Natural killer cell treated with Interleukin-12 subunit alpha and Interleukin-12 subunit beta and Interleukin-15 and Interleukin-18, amount 100 ng/mL, for 72 hours (primary cell): ENCODE measurements around the gene ITGA11. TPM values are rescaled to one million over a fixed set of nuclear protein-coding genes. Genes with fewer than 3 reads are reported as not detected.
"Not testable (repeated sequence)": the region's sequence is repeated elsewhere in the genome, so short reads cannot be mapped to it uniquely, and the experiment has no call there.

Experiments
- ATAC-seq, 2 donors: fragments of 150-1000 bp; cut with Tn5 transposase in 1 of 2; sonication (Bioruptor Pico), chemical (Tn5 transposase) in 1 of 2; 2 replicates each; pipeline ENCODE4 v1.10.0; 2021
- DNase-seq: peaks from one replicate; pipeline ENCODE4 v3.0.0; 2022; ENCODE audit warnings: low spot score
- H3K27ac Mint-ChIP-seq, 2 donors: 1 replicate in 1 of 2; 2 replicates in 1 of 2; pipeline ENCODE4 v1.8.0; 2022; ENCODE audit warnings: mixed read lengths in 2 of 2, mild to moderate bottlenecking in 1 of 2, moderate library complexity in 1 of 2
- H3K27me3 Mint-ChIP-seq, 2 donors: 1 replicate in 1 of 2; 2 replicates in 1 of 2; pipeline ENCODE4 v1.8.0; 2022; ENCODE audit warnings: mixed read lengths in 2 of 2
- H3K36me3 Mint-ChIP-seq: one replicate; pipeline ENCODE4 v1.8.0; 2022; ENCODE audit warnings: mixed read lengths
- H3K4me1 Mint-ChIP-seq, 2 donors: 1 replicate in 1 of 2; 2 replicates in 1 of 2; pipeline ENCODE4 v1.8.0; 2022; ENCODE audit warnings: low read depth in 2 of 2, mixed read lengths in 2 of 2, mild to moderate bottlenecking in 1 of 2
- H3K4me3 Mint-ChIP-seq: one replicate; pipeline ENCODE4 v1.8.0; 2022; ENCODE audit warnings: mixed read lengths
- H3K9me3 Mint-ChIP-seq: 2 replicates; pipeline ENCODE4 v1.8.0; 2022; ENCODE audit warnings: mixed read lengths
- total RNA-seq, 2 donors: library from RNA; stranded (reverse); gene quantifications; one replicate each; pipeline ENCODE4 v1.2.3, GENCODE V29; 2022

ITGA11 gene
- total RNA-seq, 2 donors from 2014 or later: 0.17 to 0.98 TPM

DNA sequence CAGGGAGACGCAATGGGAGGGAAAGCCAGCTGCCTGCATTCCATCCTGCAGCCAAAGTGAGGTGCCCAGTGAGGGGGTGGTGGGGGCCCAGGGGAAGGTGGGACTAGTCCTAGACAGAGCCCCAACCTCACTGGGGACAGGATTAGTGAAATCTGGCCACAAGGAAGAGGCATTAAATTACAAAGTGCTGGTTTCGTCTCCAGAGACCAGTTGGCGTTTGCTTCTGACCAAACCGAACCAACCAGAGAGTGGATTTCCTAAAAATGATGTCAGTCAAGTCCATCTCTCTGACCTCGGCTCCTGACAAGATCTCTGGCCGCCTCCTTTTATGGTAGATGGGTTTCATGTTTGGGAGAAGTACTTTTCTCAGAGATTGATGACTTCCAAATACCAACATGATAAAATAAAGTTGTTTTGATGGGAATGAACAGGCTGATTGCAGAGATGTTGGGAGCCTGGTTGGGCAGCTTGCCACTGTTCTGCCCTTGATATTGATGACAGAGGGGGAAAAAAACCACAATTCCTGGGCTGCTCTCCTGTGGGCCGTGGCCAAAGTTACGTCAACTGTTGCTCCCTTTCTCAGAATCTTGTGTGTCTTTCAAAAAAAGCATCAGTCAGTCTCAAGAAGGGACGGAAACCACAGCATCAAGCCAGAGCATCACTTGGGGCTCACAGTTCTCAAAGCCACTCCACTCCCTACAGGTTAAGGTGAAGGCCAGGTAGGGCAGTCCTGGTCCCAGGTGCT lies 24.6 kb downstream of the ITGA11 start:
- H3K27me3 Mint-ChIP-seq: peaks cover 0 to 5% of the 10 kb centered on the region in 2 donors
- no peak overlapping the region for H3K27ac Mint-ChIP-seq
- no peaks in the 10 kb centered on the region for H3K4me1 Mint-ChIP-seq
- DNase-seq: peak; percentile 34
- no peak for ATAC-seq
- no peak overlapping the region for H3K4me3 Mint-ChIP-seq
- no peaks in the 10 kb centered on the region for H3K36me3 Mint-ChIP-seq
- no peaks in the 10 kb centered on the region for H3K9me3 Mint-ChIP-seq

DNA sequence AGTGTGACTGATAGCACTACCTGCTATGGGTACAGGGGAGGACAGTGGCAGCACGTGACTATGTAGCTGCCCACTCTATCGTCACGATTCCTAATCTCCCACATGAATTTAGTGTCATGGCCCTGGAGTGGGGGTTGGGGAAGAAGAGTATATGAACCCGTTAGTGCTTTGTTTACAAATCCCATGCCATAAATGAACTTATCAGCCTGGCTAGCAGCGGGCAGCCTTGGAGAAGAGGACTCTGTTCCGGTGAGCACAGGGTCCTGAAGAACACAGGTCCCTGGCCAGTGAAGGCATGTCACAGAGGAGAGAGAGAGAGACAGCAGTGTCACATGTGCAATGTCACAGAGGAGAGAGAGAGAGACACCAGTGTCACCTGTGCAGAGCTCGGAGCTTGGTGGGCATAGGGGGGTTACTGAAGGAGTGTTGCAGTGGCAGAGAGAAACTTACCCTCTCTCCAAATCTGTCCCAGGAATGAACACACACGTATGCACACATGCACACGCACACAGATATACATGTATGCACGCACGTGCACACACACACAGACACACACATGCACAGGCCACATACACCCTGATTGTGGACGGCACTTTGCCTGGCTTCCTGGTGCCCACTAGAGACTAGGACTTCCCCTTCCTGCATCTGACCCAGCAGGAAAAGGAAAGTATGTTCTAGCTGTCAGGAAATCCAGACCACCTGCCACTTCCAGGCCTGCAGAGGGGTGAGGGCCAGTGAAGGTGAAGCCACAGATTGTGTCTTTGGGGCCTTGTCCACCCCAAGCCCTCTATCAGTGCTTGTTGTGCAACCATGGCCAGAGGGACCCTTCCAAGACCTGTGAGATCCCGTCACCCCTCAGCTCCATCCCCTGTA lies 26.3 kb downstream of the ITGA11 start:
- Mint-ChIP-seq H3K27ac (no peak overlapping the region), H3K4me1 (no peaks in the 10 kb centered on the region), H3K4me3 (no peak overlapping the region), H3K9me3 (no peaks in the 10 kb centered on the region), H3K27me3 (peaks cover 0 to 5% of the 10 kb centered on the region in 2 donors), H3K36me3 (no peaks in the 10 kb centered on the region)
- peak; percentile 44 for DNase-seq
- ATAC-seq: no peak

DNA sequence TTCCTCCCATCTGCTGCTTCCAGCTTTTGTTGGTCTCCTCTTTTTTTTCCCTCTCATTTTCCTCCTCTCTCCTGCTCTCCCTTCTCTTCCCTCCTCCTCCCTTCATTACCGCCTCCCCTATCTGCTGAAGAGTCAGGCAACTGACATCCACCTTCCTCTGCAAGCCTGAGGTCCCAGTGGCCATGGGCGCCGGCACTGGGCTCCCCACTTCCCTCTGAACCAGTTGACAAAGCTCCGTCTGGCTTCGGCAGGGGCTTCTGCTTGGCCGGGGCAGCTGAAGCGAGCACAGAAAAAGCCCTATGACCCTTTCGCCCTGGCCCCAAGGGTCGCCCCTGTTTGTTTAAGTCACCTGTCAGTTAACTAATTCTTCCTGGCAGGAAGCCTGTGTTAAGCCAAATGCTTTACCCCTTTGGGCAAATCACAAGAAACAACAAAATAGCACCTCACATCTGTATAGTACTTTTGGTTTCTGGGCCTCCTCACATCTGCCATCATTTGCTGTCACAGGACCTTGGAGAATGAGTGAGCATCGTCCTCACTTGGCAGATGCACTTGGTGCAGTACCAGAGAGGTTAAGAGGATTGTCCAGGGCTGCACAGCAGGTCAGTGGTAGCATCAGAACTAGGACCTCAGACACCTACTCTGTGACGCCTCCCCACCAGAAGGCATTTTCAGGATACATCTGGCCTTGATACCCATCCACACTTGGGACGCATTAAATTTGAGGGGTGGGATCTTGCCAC lies 27.7 kb downstream of the ITGA11 start:
- H3K9me3 Mint-ChIP-seq: no peaks in the 10 kb centered on the region
- H3K4me3 Mint-ChIP-seq: no peak overlapping the region
- no peak for ATAC-seq
- H3K36me3 Mint-ChIP-seq: no peaks in the 10 kb centered on the region
- H3K27ac Mint-ChIP-seq: no peak overlapping the region
- H3K27me3 Mint-ChIP-seq: peaks cover 0 to 5% of the 10 kb centered on the region in 2 donors
- DNase-seq: peak; percentile 25
- no peaks in the 10 kb centered on the region for H3K4me1 Mint-ChIP-seq

DNA sequence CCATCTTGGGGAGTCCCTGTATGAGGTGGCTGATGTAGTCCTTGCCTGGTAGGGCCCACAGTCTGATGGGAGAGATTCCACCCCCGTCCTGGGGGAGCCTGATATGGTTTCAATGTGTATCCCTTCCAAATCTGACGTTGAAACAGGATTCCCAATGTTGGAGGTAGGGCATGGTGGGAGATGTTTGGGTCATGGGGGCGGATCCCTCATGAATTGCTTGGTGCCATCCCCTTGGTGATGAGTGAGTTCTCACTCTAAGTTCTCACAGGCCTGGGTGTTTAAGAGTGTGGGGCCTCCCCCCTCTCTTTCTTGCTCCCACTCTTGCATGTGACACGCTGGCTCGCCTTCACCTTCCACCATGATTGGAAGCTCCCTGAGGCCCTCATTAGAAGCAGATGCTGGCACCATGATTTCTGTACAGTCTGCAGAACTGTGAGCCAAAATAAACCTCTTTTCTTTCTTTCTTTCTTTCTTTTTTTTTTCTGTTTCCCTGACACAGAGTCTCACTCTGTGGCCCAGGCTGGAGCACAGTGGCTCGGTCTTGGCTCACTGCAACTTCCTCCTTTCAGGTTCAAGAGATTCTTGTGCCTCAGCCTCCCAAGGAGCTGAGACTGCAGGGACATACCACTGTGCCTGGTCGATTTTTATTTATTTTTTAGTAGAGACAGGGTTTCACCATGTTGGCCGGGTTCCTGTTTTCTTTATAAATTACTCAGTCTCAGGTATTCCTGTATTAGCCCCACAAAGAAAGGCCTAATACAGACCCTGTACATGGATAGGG lies 28.6 kb downstream of the ITGA11 start:
- Mint-ChIP-seq H3K9me3 (no peaks in the 10 kb centered on the region), H3K27ac (no peak overlapping the region), H3K27me3 (peaks cover 0 to 4% of the 10 kb centered on the region in 2 donors), H3K4me1 (no peaks in the 10 kb centered on the region), H3K36me3 (no peaks in the 10 kb centered on the region), H3K4me3 (no peak overlapping the region)
- no peak for DNase-seq
- no peak for ATAC-seq

DNA sequence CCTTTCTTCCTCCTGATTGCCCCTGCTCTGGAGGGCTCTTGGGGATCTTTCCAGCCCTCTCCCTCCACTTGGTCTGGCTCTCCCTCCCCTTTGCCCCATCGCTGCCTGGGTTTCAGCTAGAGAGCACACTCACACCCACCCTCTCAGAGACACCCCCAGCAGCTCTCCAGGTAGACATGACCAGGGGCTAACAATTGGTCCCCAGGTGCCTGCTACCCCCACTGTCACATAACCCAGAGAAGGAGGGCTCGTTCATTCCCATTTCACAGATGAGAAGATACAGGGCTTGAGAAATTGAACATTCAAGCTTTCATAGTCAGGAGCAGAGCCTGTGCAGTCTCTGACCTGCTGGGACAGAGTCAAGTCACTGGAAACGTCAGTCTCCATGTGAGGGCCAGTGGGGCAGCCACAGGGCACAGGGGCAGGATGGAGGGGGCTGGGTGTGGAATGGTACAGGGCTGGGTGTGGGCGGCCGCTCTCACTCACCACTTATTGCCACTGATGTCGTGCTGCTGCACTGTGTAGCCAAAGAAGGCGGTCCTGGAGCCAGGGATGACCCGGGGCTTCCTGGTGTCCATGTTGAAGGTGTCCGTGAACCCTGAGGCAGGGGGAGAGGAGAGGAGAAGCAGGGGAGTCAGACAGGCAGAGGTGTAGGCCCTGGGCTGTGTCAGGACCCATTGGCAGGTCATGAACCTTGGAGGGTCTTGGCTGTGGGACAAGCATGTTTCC lies 29.4 kb downstream of the ITGA11 start:
- Mint-ChIP-seq H3K36me3 (no peaks in the 10 kb centered on the region), H3K4me1 (no peaks in the 10 kb centered on the region), H3K27me3 (no peaks in the 10 kb centered on the region), H3K9me3 (no peaks in the 10 kb centered on the region), H3K27ac (no peak overlapping the region), H3K4me3 (no peak overlapping the region)
- ATAC-seq: peak; percentile 43 to 56
- peak; percentile 51 for DNase-seq

DNA sequence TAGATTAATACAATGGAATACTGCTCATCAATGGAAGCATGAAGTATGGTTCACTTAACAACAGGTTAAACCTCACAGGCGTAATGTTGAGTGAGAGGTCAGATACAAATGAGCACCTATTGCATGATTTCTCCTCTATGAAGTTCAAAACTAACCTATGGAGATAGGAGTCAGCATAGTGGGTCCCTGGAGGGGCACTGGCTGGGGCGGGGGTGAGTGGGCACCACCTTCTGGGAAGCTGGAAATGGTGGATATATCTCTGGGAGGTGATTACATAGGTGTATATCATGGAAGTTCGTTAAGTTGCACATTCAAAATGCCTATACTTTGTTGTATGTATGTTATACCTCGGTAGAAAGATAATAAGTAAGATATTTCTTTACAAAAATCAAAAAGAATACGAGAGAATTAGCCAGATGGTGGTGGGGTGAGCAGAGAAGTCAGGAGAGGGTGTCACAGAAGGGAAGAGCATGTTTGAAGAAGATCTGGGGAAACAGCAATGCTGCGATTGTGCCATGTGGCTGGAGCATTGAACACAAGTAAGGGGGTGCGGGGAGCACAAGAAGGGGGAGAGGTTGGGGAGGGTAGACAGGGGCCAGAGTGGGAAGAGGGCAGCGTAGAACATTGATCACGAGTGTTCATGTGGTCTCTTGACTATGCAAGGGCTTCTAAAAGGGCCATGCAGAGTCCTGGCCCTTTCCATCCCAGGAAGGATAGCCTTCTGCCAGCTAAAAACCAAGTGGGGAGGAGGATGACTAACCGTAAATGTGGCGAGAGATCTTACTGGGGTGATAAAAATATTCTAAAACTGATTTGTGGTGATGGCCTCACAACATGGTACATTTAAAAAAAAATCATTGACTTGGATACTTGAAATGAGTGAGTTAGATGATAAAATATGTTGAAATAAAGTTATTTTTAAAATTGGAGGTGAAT lies 30.2 kb downstream of the ITGA11 start:
- Mint-ChIP-seq H3K27ac (no peak overlapping the region), H3K4me3 (no peak overlapping the region), H3K4me1 (no peaks in the 10 kb centered on the region), H3K27me3 (no peaks in the 10 kb centered on the region), H3K36me3 (no peaks in the 10 kb centered on the region), H3K9me3 (no peaks in the 10 kb centered on the region)
- ATAC-seq (peak in 1 of 2 donors; percentile 18), DNase-seq (peak; percentile 29)

DNA sequence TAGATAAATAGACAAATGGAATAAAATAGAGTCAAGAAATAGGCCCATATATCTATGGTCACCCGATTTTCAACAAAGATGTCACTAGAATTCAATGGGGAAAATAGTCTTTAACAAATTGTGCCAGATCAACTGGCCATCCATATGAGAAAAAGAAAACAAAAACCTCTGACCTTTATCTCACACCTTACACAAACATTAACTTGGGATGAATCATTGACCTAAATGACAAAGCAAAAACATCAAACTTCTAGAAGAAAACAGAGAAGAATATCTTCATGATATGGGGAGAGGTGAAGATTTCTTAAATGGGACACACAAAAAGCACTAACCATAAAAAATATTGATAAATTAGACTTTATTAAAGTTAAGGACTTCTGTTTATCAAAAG lies 31.9 kb downstream of the ITGA11 start:
- no peak for ATAC-seq
- H3K27ac Mint-ChIP-seq: no peak overlapping the region
- no peak overlapping the region for H3K4me3 Mint-ChIP-seq
- DNase-seq: no peak
- peaks cover 3 to 5% of the 10 kb centered on the region in 2 donors for H3K27me3 Mint-ChIP-seq
- no peaks in the 10 kb centered on the region for H3K4me1 Mint-ChIP-seq
- peaks cover 4% of the 10 kb centered on the region for H3K36me3 Mint-ChIP-seq
- no peaks in the 10 kb centered on the region for H3K9me3 Mint-ChIP-seq

DNA sequence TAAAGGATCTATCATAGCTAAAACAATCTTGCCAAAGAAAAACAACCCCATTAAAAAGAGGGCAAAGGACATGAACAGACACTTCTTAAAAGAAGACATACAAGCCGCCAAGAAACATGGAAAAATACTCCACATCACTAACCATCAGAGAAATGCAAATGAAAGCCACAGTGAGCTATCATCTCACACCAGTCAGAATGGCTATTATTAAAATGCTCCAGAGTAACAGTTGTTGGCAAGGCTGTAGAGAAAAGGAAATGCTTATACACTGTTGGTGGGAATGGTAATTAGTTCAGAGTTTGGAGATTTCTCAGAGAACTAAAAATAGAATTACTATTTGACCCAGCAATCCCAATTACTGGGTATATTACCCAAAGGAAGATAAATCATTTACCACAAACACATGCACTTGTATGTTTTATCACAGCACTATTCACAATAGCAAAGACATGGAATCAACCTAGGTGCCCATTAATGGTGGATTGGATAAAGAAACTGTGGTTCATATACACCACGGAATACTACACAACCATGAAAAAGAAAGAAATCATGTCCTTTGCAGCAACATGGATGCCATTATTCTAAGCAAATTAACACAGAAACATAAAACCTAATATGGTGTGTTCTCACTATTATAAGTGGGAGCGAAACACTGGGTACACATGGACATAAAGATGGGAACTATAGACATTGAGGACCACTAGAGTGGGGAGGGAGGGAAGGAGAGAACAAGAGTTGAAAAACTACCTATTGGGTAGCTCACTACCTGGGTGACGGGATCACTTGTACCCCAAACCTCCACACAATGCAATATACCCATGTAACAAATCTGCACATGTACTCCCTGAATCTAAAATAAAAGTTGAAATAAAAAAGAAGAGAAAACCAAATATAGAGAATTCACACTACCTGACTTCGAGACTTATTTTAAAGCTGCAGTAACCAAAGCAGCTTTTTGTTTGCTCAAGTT lies 32.6 kb downstream of the ITGA11 start:
- Mint-ChIP-seq H3K9me3 (no peaks in the 10 kb centered on the region), H3K4me3 (no peak overlapping the region), H3K27ac (no peak overlapping the region), H3K27me3 (peaks cover 9 to 12% of the 10 kb centered on the region in 2 donors), H3K4me1 (no peaks in the 10 kb centered on the region), H3K36me3 (peaks cover 9% of the 10 kb centered on the region)
- peak; percentile 10 for DNase-seq
- ATAC-seq: no peak

DNA sequence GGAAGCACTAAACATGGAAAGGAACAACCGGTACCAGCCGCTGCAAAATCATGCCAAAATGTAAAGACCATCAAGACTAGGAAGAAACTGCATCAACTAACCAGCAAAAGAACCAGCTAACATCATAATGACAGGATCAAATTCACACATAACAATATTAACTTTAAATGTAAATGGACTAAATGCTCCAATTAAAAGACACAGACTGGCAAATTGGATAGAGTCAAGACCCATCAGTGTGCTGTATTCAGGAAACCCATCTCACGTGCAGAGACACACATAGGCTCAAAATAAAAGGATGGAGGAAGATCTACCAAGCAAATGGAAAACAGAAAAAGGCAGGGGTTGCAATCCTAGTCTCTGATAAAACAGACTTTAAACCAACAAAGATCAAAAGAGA lies 34.0 kb downstream of the ITGA11 start:
- not testable (repeated sequence) for ATAC-seq, H3K27ac Mint-ChIP-seq
- peaks cover 15 to 26% of the 10 kb centered on the region in 2 donors for H3K27me3 Mint-ChIP-seq

DNA sequence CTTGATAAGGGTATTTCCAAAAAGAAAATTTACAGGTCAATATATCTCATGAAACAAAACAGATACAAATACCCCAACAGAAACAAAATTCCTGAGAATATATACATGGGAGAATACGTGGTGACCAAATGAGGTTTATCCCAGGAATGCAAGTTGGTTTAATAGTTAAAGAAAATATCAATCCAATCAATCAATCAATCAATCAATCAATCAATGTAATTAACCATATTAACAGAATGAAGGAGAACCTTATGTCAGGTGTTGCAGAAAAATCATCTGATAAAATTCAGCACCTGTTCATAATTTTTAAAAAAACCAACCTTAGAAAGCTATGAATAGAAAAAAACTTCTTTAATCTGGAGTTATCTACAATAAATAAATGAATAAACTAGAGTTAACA lies 35.9 kb downstream of the ITGA11 start:
- peaks cover 9% of the 10 kb centered on the region for H3K36me3 Mint-ChIP-seq
- H3K4me1 Mint-ChIP-seq: no peaks in the 10 kb centered on the region
- DNase-seq (no peak), ATAC-seq (no peak)
- H3K4me3 Mint-ChIP-seq: no peak overlapping the region
- H3K9me3 Mint-ChIP-seq: no peaks in the 10 kb centered on the region
- H3K27ac Mint-ChIP-seq: no peak overlapping the region
- H3K27me3 Mint-ChIP-seq: peaks cover 29 to 45% of the 10 kb centered on the region in 2 donors

More for the DNA sequence above, 34.0 kb downstream of the ITGA11 start:
- DNase-seq, H3K4me3 Mint-ChIP-seq, H3K9me3 Mint-ChIP-seq, H3K36me3 Mint-ChIP-seq, H3K4me1 Mint-ChIP-seq: not testable (repeated sequence)

DNA sequence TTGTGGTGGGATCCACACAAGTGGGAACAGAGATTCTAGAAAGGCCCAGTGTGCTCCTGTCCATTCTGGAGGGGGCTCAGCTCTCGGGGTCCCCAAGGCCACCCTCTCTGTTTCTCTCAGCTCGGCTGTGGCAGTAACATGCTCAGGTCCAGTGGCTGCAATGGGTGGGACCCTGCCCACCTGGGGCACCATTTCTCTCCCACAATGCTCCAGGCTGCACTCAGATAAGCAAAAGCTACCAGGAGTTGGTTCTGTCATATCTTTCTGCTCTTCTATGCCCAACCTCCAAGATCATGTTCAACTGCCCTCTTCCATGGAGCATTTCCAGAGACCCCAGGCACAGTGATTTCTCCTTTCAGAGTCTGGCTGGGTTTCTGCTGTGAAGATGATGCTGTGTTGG lies 40.8 kb downstream of the ITGA11 start:
- no peak for ATAC-seq
- Mint-ChIP-seq H3K27ac (no peak overlapping the region), H3K4me1 (peaks cover 3 to 7% of the 10 kb centered on the region in 2 donors), H3K4me3 (no peak overlapping the region), H3K9me3 (no peaks in the 10 kb centered on the region), H3K36me3 (peaks cover 9% of the 10 kb centered on the region), H3K27me3 (peaks cover 29 to 46% of the 10 kb centered on the region in 2 donors)
- peak; percentile 3 for DNase-seq
